ENCODE data around the gene IGF1R. TPM values are rescaled to one million over a fixed set of nuclear protein-coding genes. Genes with fewer than 3 reads are reported as not detected.
"Not testable (repeated sequence)": the region's sequence is repeated elsewhere in the genome, so short reads cannot be mapped to it uniquely, and the experiment has no call there.

The IGF1R gene
- total RNA-seq, 1 experiment from 2014 or later, result 16.3 TPM

DNA sequence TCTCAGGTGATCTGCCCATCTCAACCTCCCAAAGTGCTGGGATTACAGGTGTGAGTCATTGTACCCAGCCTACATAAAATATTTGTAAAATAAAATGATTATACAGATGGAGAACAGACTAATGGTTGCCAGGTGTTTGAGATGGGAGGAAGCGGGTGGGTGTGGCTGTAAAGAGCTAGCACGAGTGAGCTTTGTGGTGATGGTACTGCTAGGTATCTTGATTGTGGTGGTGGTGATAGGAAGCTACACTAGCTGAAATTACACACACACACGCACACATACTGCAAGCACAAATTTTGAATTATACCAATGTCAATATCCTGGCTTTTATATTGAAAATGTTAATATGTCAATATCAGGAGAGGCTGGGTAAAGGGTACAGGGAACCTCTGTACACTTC lies 353.9 kb downstream of the IGF1R start:
- Histone ChIP-seq H3K9me2 (ENCODE audit: insufficient read depth) (no peaks in the 10 kb centered on the region), H3K79me2 (ENCODE audit: insufficient read depth, low read length) (no peaks in the 10 kb centered on the region), H3K4me1 (ENCODE audit: control insufficient read depth in 1 of 2, insufficient read depth in 2 of 2, low read length in 2 of 2) (no peaks in the 10 kb centered on the region), H2AFZ (ENCODE audit: low read depth, low read length, poor library complexity, severe bottlenecking) (no peak overlapping the region), H3K27me3 (ENCODE audit: insufficient read depth, low read length) (no peaks in the 10 kb centered on the region), H3K4me3 (replicated peaks in 1 of 2; ENCODE audit: low read depth in 1 of 2, low read length in 2 of 2) (no peak overlapping the region), H3K9ac (ENCODE audit: low read length) (no peak overlapping the region), H4K20me1 (ENCODE audit: insufficient read depth) (no peaks in the 10 kb centered on the region), H3K4me2 (ENCODE audit: low read length) (no peak overlapping the region), H3K36me3 (ENCODE audit: control insufficient read depth in 1 of 2, insufficient read depth in 2 of 2, low read length in 2 of 2) (no peaks in the 10 kb centered on the region), H3K27ac (ENCODE audit: low read depth, low read length) (no peak overlapping the region), H3K9me3 (ENCODE audit: control insufficient read depth in 1 of 2, insufficient read depth in 1 of 2, low read depth in 1 of 2, low read length in 2 of 2) (no peaks in the 10 kb centered on the region)
- ChIA-PET CTCF (no interaction called here), POLR2A (no interaction called here), RAD21 (ENCODE audit: low non-redundant PET in 1 of 2, low total read pairs in 2 of 2, uncharacterized antibody in 2 of 2, unreplicated experiment in 2 of 2) (interaction anchor here in 1 of 2 experiments (0.5 kb wide), 1 partner anchor 8 kb away, joined by 3 read pairs; no protein-coding TSS in a partner anchor)
- no peak for ATAC-seq
- intact Hi-C loops (cut with micrococcal nuclease), result no loop called here
- no TSS peak for BruUV-seq (replicated peaks)
- DNase-seq (ENCODE audit: low read depth, low spot score), result no peak
- TF ChIP-seq, protein P1, sequence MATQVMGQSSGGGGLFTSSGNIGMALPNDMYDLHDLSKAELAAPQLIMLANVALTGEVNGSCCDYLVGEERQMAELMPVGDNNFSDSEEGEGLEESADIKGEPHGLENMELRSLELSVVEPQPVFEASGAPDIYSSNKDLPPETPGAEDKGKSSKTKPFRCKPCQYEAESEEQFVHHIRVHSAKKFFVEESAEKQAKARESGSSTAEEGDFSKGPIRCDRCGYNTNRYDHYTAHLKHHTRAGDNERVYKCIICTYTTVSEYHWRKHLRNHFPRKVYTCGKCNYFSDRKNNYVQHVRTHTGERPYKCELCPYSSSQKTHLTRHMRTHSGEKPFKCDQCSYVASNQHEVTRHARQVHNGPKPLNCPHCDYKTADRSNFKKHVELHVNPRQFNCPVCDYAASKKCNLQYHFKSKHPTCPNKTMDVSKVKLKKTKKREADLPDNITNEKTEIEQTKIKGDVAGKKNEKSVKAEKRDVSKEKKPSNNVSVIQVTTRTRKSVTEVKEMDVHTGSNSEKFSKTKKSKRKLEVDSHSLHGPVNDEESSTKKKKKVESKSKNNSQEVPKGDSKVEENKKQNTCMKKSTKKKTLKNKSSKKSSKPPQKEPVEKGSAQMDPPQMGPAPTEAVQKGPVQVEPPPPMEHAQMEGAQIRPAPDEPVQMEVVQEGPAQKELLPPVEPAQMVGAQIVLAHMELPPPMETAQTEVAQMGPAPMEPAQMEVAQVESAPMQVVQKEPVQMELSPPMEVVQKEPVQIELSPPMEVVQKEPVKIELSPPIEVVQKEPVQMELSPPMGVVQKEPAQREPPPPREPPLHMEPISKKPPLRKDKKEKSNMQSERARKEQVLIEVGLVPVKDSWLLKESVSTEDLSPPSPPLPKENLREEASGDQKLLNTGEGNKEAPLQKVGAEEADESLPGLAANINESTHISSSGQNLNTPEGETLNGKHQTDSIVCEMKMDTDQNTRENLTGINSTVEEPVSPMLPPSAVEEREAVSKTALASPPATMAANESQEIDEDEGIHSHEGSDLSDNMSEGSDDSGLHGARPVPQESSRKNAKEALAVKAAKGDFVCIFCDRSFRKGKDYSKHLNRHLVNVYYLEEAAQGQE (IDR thresholded peaks at IDR 0.05; ENCODE audit: low read depth), result no peak
- TF ChIP-seq SRF (IDR thresholded peaks at IDR 0.05; ENCODE audit: low read depth), result no peak

DNA sequence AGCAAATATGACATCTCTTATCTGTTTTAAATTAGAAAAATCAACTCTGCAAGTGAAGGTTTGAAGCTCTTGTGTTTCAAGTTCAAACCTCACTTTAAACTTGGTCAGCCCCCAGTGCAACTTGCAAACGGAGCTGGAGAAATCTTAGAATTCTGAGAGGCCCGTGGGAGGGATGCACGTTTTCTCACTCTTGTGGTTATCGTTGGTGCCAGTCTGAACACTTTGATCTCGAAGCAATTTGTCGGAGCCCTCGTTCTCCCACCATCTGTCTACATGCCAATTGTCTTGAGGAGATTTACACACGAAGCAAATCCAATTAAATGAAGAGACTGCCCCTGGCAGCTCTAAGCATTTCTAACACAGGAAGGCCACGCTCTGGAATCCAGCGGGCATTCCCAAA lies 355.0 kb downstream of the IGF1R start:
- ATAC-seq; H3K36me3 ChIP-seq (ENCODE audit: control insufficient read depth in 1 of 2, insufficient read depth in 2 of 2, low read length in 2 of 2); RAD21 ChIA-PET (ENCODE audit: low non-redundant PET in 1 of 2, low total read pairs in 2 of 2, uncharacterized antibody in 2 of 2, unreplicated experiment in 2 of 2): not testable (repeated sequence)

DNA sequence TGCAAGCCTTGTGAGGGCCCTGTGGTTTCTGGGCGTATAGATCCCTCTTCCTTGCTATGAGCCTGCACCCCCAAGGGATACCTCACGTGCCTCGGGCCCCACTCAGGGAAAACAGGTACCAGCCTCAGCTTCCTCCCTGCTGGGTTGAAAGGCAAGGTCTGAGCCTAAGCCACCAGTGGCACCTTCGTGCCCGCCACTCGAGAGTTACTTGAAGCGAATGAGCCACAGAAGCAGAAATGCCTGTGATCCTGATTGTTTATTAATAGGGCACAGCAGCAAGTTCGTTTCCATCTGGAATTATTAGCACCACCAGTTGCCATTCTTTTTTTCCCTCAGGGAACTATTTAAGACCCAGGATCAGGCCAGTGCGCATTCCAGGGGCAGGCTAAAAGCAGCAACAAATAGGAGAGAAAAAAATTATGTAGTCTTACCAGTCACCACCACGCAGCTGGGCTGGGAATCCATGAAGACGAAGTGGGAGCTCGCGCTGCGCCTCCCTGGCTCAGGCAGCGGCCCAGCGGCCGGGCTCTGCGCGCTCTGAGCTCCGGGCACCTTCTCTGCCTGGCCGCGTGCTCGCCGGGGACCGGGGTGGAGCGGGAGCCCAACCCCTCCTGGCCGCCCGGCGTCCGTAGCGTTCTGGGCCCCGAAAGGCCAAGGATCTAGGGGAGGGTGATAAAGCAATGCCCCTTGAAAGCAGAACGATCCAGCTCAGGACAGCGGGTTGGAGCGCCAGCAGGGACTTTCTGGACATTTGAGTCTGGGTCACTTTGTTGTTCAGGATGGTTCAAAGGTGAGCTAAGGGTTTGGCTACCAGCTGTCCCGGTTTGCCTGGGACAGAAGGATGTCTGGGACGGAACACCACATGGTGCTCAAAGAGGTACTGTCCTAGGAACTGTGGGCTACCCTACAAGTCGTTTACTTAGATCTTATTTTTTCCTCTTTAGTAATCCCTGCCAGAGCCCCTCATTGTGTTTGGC lies 356.9 kb downstream of the IGF1R start:
- H3K4me2 ChIP-seq (ENCODE audit: low read length); POLR2A ChIA-PET; H2AFZ ChIP-seq (ENCODE audit: low read depth, low read length, poor library complexity, severe bottlenecking); CTCF ChIA-PET; H3K36me3 ChIP-seq (ENCODE audit: control insufficient read depth in 1 of 2, insufficient read depth in 2 of 2, low read length in 2 of 2); H3K27me3 ChIP-seq (ENCODE audit: insufficient read depth, low read length); H3K27ac ChIP-seq (ENCODE audit: low read depth, low read length); H3K4me1 ChIP-seq (ENCODE audit: control insufficient read depth in 1 of 2, insufficient read depth in 2 of 2, low read length in 2 of 2); H3K9me2 ChIP-seq (ENCODE audit: insufficient read depth); H4K20me1 ChIP-seq (ENCODE audit: insufficient read depth); DNase-seq (ENCODE audit: low read depth, low spot score); H3K9ac ChIP-seq (ENCODE audit: low read length); intact Hi-C loops (cut with micrococcal nuclease); H3K9me3 ChIP-seq (ENCODE audit: control insufficient read depth in 1 of 2, insufficient read depth in 1 of 2, low read depth in 1 of 2, low read length in 2 of 2); H3K79me2 ChIP-seq (ENCODE audit: insufficient read depth, low read length); ATAC-seq; H3K4me3 ChIP-seq (replicated peaks in 1 of 2; ENCODE audit: low read depth in 1 of 2, low read length in 2 of 2); RAD21 ChIA-PET (ENCODE audit: low non-redundant PET in 1 of 2, low total read pairs in 2 of 2, uncharacterized antibody in 2 of 2, unreplicated experiment in 2 of 2); BruUV-seq (replicated peaks): not testable (repeated sequence)

More for the DNA sequence above, 355.0 kb downstream of the IGF1R start:
- H3K4me2 ChIP-seq (ENCODE audit: low read length); POLR2A ChIA-PET; H3K27me3 ChIP-seq (ENCODE audit: insufficient read depth, low read length); CTCF ChIA-PET; H4K20me1 ChIP-seq (ENCODE audit: insufficient read depth); H2AFZ ChIP-seq (ENCODE audit: low read depth, low read length, poor library complexity, severe bottlenecking); H3K4me1 ChIP-seq (ENCODE audit: control insufficient read depth in 1 of 2, insufficient read depth in 2 of 2, low read length in 2 of 2); H3K9me2 ChIP-seq (ENCODE audit: insufficient read depth); intact Hi-C loops (cut with micrococcal nuclease); H3K9ac ChIP-seq (ENCODE audit: low read length); BruUV-seq (replicated peaks); H3K9me3 ChIP-seq (ENCODE audit: control insufficient read depth in 1 of 2, insufficient read depth in 1 of 2, low read depth in 1 of 2, low read length in 2 of 2); H3K27ac ChIP-seq (ENCODE audit: low read depth, low read length); H3K79me2 ChIP-seq (ENCODE audit: insufficient read depth, low read length); DNase-seq (ENCODE audit: low read depth, low spot score); H3K4me3 ChIP-seq (replicated peaks in 1 of 2; ENCODE audit: low read depth in 1 of 2, low read length in 2 of 2): not testable (repeated sequence)
